HG02981 (cell line): ENCODE data around the gene ZBTB1.
"Not testable (repeated sequence)": the region's sequence is repeated elsewhere in the genome, so short reads cannot be mapped to it uniquely, and the experiment has no call there.

Source experiments
- ATAC-seq: cut with Tn5 transposase; IDR thresholded peaks from one replicate; pipeline ENCODE4 v1.9.1; 2021; ENCODE audit warnings: mild to moderate bottlenecking, moderate library complexity; ENCODE audit not compliant: unreplicated experiment

ZBTB1 gene

DNA sequence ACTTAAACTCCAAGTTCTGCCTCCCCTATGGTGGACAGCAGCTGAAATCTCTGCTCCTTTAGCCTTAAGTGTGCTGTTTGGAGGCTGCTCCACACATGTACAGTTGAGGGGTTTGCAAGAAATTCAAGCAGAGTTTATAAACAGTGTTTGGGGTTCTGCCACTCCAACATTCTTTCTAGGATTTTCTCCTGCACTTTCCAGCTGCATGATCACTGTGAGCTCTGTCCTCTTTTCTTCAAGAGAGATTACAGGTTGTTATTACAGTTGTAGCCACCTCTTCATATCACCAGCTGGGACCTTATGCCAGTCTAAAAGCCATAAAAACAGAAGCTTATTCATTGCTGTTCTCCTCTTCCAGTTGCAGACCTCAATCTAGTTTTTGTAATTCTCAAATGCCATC lies 9.3 kb upstream of the ZBTB1 start:
- no peak for ATAC-seq

DNA sequence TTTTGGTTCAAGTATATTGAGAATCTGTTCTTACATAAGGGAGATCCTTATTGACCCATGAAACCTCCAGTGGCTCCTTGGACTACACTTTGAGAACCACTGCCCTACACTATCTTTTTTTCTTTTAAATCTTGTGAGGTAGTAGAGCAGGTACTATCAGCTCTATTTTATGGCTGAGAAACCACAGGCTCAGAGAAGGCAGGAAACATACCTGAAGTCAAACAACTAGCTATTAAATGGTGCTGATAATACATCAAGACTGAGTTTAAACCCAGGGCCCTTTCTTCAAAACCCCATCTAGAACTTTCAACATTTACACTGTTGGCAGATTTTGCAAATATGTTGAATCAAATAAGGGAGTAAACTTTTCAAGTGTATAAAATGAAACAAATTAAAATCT lies 7.8 kb upstream of the ZBTB1 start:
- no peak for ATAC-seq

DNA sequence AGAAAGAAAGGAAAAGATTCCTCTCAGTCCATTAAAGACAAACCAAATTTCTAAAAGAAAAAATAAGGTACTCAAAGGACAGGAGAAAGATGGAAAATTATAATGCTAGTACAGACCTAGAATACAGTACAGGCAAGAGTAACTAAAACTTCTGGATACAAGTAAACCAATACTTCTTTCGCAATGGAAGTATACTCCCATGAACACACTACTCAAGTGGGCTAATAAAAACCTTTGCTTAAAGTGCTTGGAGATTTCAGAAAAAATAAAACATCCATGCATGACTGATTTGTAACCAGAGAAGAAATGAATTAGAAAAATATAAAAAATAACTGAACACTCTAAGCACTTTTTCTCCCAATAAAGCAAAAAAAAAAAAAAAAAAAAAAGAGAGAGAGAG lies 4.5 kb upstream of the ZBTB1 start:
- ATAC-seq: no peak

DNA sequence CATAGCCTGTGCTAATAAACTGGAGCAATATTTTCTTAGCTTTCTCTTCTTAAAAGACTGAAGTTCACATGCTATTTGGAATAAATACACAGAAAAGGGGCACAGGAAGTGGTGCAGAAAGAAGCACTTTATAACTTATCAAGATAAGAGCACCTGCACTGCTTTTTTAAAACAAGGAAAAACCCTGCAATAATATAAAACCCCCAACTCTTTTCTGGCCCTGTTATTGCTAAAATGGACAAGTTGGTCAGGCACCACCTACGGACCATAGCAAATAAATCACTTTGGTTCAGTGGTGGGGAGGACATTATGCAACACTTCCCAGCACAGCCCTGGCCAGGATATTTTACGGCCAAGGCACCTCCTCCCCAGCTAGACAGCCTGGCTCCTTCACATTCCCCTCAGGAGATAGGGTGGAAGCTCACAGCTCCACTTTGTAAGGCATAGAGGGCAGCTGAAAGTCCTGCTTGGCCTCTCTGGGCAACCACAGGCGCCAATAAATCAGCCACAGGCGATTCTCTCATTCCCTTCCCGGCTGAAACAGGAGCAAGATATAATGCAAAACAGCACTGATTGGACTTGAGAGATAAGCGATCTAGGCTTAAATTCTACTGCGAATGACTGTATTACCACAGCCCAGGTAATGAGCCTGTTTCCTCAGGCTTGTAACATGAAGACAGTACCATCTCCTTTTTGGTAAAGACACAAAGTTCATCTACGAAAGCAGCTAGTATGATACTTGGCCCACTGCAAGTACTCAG lies 3.0 kb upstream of the ZBTB1 start:
- no peak for ATAC-seq

DNA sequence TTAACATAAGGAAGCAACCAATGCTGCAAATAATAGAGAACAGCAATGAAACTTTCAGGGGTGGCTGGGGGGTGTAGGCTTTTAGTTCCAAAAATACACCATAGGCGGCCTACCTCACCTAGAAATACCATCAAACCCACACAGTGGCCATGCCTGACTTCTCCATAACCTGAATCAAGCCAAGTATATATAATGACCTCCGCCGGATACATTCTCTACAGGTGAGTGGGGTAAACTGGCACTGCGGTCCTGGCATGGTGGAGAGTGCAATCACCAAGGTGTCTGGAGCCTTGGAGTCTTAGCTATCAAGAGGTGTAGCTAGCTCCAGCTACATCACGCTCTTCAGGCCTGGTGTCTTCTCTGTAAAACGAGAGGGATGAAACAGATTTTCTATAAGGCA lies 2.1 kb upstream of the ZBTB1 start:
- no peak for ATAC-seq

DNA sequence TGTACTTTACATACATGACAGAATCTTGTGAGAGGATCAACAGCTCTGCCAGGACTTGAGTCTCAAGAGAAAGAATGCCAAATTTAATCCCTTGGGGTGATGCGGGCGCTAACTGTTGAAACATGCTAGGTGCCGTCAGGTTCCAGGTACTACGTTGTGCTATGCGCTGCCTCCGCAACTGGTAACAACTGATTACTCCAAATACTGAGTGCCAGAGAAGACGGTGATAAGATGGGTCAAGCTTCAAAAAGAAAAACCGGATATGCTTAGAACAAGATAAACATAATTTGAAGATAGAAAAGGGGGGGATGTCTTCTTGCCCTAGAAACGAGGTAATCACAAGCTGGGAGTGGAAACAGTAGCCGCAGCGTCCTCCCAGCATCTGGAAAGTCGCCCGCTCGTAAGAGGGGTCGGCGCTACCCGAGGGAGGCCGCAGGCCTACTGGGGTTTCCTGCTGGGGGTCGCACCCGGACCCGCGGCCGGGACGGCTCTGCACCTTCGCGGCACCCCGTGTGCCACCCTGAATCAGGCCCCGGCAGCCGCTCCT lies 1.6 kb upstream of the ZBTB1 start:
- ATAC-seq: no peak

DNA sequence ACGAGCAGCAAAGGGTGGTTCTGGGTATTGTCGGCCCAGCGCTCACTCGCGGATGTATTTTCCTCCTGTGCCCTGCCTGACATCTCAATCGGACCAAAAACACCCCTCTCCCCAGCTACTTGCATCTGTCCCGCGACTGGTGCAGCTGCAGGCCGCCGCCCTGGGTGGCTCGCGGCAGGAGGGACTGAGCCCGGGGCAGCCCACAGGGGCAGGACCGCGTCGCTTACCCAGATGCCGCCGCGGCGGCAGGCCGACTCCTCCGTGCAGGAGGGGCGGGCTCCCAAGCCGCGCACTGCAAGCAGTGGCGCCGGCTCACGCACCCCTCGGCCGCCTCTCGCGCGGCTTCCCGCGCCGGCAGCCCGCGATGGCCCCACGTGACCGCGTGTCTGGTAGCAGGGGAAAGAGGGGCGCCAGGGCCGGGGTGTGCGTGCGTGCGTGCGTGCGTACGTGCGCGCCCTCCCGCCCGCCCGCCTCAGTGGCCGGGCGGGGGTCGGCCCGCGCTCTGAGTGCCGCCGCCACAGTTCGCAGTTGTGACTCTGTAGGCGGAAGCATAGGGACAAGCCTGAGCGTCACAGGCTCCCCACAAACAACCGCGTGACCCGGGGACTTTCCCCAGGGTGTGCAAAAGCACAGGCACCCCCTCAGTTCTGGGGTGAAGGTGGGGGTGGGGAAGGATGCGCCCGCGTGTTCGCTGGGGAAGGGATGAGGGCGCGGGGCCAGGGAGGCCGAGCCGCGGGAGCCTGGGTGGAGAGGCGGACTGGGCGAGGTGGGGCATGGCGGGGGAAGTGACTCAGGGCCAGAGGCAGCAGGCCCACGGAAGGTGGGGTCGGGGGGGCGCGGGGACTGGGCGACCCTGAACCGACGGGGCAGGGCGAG lies 898 bp upstream of the ZBTB1 start, which contains the start of gene ZBTB25:
ZBTB25 (minus strand) TSS at position 405 of the 876 bp plus-strand sequence. CDS start 13,305 bp downstream, outside the sequence.
- peak; percentile 53 for ATAC-seq

DNA sequence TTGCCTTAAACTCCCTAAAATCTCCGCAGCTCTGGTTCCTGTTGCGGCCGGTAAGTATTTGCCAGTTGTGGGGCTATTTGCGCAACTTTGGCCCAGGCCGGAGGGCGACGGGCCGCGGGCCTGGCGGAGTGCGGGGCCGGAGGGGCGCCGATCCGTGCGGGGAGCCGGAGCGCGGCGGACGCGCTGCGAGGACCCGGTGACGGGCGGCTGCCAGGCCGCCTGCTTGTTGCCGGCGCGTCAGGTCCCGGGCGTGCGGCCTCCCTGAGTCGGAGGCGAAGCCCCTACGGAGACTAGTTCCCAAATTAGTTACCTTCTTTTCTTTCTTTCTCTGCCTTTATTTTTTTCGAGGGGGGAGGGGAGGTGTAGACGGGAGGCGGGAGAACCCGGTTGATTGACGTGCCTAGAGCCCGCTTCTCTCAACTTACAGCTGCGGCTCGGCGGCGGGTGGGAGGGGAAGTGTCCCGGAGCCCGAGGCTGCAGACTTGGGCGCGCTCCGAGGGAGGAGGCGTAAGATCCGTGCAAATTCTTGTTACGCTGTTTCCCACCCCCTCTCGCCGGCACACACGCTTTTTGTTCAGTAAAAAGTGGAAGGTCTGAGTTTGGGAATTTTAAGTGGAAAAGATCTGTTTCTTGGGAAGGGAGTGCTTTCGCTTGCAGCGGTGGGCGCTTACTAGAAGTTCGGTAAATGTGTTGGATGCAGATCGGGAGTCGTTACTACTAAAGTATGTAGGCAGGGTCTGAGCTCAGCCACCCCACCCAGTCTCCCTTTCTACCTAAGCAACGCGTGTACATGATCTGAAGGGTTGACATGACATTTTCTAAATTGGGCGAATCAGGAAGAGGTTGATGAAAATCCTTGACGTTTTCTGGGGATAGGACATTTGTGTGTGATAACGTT lies 576 bp downstream of the ZBTB1 start:
- peak; percentile 21 for ATAC-seq

DNA sequence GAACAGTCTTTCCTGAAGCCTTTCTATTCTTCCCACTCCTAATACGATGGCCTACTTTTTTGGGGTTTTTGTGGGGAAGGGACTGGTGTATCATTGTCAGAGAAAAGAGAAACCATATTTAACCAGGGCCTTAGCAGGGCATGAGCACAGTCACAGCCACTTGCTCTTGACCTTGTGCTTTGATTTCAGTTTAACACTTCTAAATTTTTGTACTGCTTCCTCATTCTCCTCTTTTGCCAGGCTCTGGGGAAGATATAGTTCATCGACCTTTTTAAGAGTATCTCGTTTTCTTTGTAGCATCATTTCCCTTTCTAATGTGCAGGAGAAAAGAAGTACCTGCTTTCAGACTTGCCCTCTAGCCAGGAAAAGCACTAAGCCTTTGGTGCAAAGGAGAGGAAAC lies 2.2 kb downstream of the ZBTB1 start:
- no peak for ATAC-seq

DNA sequence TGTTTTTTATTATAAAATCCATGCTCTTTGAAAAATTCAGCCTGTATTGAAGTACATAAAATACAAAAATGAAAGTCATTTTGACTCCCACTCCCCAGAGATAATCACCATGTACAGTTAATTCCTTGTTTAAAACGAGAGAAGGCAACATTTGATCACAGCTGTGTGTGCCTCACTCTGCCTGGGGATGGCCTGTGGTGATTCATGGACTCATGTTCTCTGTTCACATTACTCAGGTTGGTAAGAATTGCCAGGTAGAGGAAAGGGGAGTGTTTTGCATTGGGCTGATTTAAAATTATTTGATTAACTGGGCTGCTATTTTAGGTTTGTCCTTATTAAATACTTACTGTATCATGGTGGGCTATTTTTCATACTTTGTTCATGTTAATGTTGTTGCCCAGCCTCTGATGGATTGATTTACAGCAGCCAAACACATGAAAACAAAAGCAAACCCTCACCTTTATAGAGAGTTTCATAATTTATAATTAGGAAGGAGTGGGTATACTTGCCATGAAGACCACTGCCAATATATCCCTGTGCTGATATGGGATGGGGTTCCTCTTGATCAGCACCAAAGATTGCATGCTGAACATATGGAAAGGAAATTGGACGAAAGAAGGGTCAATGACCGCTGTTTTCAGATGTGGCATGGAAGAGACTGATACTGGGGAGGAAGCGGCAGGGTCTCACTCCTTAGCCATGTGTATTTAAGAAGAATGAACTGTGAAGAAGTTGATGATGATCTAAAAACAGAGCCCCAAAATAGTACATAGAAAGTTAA lies 3.0 kb downstream of the ZBTB1 start:
- ATAC-seq: no peak

DNA sequence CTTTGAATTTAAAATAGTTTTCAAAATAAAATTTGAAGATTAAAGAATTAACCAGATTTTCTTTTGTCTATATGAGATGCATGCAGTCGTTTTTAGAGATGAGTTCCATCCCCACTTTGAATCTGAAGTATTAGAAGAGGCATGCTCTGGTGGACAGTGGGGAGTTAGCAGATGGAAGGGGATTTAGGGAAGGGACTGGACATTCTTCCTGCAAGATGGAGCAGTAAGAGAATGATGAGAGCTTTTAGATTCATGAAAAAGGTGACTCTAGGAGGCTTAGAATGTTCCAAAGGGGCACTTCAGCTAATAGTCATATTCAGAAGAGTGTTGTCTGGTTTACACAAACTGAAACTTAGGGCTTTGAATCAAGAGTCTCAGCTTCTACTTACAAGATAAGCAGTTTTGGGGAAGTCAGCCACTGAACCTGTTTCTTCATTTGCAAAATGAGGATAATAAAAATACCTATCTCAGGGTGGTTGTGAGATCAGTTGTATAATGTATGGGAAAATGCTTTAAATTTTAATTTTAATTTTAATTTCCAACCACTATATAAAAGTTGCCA lies 3.7 kb downstream of the ZBTB1 start:
- ATAC-seq: no peak

DNA sequence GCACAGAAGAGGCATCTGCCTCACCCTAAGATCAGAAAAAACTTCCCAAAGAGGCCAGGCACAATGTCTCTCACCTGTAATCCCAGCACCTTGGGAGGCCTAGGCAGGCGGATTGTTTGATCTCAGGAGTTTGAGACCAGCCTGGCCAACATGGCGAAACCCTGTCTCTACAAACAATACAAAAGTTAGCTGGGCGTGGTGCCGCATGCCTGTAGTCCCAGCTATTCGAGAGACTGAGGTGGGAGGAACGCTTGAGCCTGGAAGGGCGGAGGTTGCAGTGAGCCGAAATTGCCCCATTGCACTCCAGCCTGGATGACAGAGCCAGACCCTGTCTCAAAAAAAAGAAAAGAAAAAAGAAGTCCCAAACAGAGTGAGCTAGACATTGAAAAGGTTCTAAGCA lies 4.5 kb downstream of the ZBTB1 start:
- no peak for ATAC-seq

DNA sequence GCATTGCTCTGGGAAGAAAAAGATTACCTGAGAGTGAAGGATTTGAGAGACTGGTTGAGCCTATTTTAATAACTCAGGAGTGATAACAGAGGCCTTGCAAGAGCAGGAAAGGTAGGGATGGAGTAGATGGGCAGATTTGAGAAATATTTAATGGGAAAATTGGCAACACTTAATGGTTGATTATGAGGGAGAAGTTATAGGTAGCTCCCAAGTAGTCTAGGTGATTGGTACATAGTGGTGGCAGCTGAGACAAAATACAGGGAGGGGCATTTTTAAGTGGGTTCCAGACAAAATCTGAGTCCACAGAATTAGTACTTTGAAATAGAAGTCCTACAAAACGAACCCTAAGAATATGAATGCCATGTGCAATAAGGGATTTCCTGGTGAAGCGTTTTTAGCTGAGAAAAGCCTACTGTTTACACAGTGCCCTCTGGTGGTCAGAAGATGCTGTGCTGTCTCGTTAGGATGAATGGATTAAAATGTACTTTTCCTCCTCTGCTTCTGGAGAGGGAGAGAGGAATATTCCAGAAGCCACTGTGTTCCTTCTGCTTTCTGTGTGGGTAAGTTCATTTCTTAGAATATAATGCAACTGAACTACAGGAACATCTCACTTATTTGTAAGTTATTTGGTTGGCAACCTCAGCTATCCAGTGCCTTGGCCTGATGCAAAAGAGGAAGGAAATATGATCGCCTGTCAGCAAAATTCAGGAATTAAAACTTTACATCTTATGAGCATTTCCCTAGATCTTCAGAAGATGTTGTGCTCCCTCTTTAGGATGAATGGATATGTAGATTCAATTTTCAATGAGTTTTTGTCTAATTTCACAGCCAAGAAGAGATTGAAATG lies 6.5 kb downstream of the ZBTB1 start:
- ATAC-seq: no peak

DNA sequence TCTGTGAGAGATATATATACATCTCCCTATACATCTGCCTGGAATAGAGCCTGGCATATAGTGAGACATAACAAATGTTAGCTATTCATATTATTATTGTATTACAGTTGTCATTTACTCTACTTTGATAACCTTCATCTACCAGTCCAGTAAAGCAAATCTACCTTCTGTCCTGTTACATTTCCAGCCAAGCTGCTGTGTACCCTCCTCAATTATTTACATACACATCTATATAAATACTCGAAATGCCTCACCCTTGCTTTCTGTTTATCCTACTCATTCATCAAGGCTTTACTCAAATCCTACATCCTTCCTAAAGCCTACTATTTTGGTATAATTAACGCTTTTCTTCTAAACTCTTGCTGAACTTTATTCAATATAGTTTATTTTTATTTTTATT lies 8.7 kb downstream of the ZBTB1 start:
- no peak for ATAC-seq

DNA sequence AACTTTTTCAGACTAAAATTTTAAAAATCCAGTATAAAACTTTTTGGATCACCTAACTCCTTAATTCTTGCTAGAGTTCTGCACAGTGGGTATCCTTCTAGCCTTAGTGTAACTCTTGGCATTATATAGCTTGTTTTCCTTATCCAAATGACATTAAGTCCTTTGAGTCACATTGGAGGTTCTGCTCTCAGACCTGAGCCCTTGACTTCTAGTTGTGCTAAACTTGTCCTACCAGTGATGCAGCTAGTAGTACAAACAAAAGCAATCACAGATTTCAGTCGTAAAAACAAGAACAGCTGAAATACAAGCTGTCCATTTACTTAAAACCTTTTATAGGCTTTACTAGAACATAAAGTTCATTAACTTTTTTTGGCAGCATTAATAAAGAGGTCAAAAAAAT lies 10.5 kb downstream of the ZBTB1 start:
- ATAC-seq: no peak

DNA sequence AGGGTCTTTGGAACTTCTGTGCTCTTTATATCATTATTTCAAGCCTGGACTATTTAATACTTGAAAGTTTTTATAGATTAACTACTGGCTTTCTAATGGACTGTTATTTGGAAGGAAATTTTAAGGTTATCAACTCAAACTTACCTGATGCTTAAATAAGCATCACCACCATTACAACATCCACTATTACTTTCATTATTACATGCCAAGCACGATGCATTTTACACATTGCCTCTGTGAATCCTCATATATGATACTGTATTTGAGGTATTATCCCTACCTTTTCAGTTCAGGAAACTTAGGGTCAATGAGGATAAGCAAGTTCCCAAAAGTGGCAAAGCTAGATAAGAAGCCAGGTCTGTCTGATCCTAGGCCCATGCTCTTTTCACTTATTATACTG lies 12.4 kb downstream of the ZBTB1 start:
- no peak for ATAC-seq

DNA sequence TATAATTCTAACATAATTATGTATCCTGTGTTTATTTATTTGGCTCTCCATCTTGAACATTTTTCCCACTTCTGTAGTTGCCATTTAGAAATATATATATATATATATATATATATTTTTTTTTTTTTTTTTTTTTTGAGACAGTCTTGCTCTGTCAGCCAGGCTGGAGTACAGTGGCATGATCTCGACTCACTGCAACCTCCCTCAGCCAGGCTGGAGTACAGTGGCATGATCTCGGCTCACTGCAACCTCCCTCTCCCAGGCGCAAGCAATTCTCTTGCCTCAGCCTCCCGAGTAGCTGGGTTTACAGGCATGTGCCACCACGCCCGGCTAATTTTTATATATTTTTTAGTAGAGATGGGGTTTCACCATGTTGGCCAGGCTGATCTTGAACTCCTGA lies 13.1 kb downstream of the ZBTB1 start:
- not testable (repeated sequence) for ATAC-seq

DNA sequence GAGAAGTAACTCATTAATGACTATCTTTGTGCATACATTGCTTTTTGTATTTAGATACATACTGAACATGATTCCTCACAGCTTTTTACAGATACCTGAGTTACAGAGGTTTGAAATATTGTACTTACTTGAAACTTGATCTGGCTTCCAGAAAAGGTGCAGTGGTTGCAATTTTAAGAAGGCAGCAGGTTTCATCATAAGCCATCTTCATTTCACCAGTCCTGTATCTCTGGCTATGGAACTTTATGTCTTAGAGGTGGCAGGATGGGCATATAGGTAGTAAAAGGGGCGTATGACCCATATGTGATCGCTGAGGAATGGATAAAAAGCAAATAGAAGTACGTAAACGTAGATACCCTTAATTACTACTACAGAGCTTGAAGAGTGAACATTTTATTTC lies 13.7 kb downstream of the ZBTB1 start:
- no peak for ATAC-seq

DNA sequence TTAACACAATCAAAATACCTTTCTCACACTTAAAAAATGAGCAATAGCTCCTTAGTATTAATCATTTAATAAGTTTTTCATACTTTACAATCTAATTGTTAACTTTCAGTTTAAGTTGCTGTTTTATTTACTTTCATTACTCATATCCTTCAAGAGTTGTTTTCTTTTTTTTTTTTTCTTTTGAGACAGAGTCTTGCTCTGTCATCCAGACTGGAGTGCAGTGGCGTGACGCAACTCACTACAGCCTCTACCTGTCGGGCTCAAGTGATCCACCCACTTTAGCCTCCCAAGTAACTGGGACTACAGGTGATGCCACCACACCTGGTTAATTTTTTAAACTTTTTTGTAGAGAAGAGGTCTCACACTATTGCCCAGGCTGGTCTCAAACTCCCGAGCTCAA lies 16.1 kb downstream of the ZBTB1 start:
- no peak for ATAC-seq
